ENCODE data around the gene FGF16.
"Not testable (repeated sequence)": the region's sequence is repeated elsewhere in the genome, so short reads cannot be mapped to it uniquely, and the experiment has no call there.

FGF16 gene

GRCh38 chrX:77447653-77448569, 722 bp downstream of the FGF16 start:
- no peak for DNase-seq (ENCODE audit: low read depth)

- no peak for DNase-seq (ENCODE audit: low read depth)
Measured at GRCh38 chrX:77450415-77450814, 3.2 kb downstream of the FGF16 start.

GRCh38 chrX:77450996-77451395, 3.8 kb downstream of the FGF16 start:
- no peak for DNase-seq (ENCODE audit: low read depth)

- no peak for DNase-seq (ENCODE audit: low read depth)
Measured at GRCh38 chrX:77453190-77453589, 6.0 kb downstream of the FGF16 start.

GRCh38 chrX:77455437-77455836, 8.2 kb downstream of the FGF16 start:
- no peak for DNase-seq (ENCODE audit: low read depth)

GRCh38 chrX:77484045-77484444, 36.9 kb downstream of the FGF16 start:
- no peak for DNase-seq (ENCODE audit: low read depth)

GRCh38 chrX:77493677-77494553, 46.7 kb downstream of the FGF16 start:
- DNase-seq (ENCODE audit: low read depth): no peak

GRCh38 chrX:77500164-77500563, 53.0 kb downstream of the FGF16 start:
- not testable (repeated sequence) for DNase-seq (ENCODE audit: low read depth)

GRCh38 chrX:77502951-77503525, 55.8 kb downstream of the FGF16 start:
- no peak for DNase-seq (ENCODE audit: low read depth)

- no peak for DNase-seq (ENCODE audit: low read depth)
Measured at GRCh38 chrX:77505227-77505626, 58.0 kb downstream of the FGF16 start.
